ENCODE measurements around the gene MRPL46. TPM values are rescaled to one million over a fixed set of nuclear protein-coding genes. Genes with fewer than 3 reads are reported as not detected.
"Not testable (repeated sequence)": the region's sequence is repeated elsewhere in the genome, so short reads cannot be mapped to it uniquely, and the experiment has no call there.

The MRPL46 gene
- total RNA-seq, 1 donor from 2014 or later: 12.8 TPM

DNA sequence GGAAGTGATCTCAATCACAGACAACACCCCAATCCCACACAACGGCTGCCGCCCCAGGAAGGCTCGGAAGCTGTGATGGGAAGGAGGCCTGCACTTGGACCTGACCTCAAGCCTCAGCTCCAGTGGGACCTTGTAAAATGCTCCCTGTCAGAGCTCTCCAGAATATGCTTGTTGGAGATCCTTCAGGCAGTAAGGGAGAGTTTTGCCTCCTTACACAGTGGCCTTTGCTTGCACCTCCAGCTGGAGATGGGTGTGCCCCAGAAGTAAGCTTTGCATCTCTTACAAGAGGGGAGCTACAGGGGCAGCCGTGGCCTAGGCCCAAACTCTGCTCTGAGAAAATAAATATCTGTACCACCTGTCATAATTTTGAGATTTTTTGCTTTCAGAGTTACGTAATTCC is 10.7 kb upstream of the MRPL46 start:
- DNase-seq: no peak

DNA sequence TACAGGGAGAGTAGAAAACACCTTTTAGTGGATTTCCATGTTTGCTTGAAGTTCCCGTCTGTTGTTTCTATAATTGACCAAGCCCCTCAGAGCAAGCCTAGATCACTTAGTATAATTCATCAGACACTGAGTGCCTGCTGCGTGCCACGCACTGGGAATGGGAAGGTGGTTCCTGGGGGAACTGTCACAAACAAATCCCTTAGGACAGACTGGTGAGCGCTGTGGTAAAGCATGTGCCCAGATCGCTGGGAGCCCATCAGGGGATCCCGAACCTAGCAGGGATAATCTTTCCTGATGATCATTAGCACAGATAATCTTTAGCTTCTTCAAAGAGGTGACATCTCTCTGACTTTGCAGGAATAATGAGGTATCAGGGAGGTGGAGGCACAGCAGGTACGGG is 9.9 kb upstream of the MRPL46 start:
- DNase-seq: no peak

DNA sequence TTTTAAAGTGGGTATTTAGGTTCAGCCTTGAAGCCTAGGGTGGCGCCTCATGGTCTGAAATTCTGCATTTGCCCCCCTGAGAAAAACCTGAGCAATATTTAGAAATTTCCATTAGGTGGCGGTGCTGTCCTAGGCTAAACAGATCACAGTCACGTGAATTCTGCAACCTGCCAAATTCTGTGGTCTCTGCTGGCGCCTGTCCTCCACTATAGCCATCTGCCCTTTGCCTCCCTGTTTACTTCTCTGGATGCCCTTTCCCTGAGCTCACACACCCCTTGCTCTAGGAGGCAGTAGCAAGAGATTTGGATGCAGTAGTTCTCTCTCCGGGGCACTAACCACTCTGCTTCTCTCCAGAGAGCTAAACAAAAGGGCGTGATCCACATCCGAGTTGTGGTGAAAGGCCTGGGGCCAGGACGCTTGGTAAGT is 9.5 kb upstream of the MRPL46 start:
- DNase-seq: no peak

DNA sequence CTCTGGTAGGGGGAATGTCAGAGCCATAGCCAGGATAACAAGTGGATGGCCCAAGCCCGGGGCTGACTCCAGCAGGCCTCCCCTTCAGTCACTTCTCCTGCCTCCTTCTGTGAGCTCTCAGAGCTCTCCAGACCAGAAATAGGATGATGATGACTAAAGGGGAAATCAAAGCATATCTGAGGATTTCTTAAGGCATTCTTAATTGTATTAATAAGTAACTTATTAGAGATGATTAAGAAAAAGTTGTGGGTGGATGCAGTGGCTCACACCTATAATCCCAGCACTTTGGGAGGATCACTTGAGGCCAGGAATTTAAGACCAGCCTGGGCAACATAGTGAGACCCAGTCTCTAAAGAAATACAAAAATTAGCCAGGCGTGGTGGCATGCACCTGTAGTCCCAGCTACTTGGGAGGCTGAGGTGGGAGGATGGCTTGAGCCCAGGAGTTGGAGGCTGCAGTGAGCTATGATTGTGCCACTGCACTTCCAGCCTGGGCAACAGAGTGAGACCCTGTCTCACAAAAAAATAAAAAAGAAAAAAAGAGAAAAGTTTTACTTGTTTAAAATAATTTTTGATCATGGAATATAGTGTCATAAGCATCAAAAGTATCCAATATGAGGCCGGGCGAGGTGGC is 6.6 kb upstream of the MRPL46 start:
- DNase-seq: not testable (repeated sequence)

DNA sequence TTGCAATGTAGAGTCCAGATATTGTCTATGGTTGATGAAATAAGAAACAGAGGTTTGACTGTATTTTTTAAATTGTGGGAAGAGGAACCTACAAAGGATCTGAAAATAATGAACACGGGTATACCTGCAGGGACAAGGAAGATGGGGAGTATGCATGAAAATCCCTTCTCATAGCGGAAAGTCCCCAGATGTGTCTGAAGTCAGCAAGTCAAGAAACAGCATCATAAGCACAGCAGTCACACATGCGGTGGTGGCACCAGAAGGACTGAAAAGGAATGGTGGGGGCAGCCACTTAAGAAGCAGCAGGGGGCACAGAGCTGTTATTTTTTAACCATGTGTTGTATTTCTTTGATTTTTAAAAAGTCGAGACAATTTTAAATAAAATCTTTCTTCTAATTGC is 5.0 kb upstream of the MRPL46 start:
- no peak for DNase-seq

DNA sequence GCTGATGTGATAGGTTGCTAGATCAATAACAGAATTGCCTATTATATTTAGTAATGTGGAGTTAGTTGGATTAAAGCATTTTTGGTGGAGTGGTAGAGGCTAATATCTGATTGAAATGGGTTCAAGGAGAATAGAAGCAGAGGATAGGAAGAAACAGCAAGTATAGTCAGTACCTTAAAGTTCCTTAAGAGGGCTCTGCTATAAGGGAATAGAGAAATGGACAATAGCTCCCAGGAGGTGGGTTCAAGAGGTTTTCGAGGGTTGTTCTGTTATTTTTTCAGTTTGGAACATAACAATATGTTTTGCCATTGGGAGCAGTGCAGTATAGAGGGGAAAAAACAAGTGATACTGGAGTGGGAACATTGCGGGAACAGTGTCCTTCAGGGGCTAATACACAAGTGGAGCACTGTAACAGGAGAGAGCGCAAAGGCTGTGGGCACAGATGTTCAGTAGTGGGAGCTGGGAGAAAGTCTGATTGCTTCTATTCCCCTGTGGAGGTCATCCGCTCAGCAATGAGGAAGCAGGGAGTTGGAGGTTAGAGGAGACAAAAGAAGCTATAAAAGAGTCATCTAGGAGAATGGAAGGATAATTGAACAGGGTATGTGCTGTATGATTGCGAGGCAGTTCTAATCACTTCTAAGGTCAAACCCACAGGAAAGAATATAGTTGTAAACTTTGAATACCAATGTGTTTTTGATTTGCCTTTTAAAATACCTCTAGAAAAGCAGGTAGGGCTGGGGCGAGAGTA is 3.6 kb upstream of the MRPL46 start:
- DNase-seq: no peak

DNA sequence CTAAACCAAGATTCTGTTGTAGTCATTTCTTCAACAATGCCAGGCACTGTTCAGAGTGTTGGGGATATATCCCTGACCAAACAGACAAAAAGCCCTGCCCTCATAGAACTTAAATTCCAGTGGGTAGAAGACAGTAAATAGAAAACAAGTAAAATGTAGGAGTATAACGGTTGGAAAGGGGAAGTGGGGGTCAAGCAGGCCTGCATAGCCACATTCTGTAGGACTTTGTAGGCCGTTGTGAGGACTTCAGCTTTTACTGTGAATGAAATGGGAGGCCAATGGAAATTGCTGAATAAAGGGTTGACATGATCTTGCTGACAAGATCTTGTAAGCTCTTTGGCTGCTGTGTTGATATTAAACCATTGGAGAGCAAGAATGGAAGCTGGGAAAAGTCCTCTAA is 2.1 kb upstream of the MRPL46 start:
- no peak for DNase-seq

DNA sequence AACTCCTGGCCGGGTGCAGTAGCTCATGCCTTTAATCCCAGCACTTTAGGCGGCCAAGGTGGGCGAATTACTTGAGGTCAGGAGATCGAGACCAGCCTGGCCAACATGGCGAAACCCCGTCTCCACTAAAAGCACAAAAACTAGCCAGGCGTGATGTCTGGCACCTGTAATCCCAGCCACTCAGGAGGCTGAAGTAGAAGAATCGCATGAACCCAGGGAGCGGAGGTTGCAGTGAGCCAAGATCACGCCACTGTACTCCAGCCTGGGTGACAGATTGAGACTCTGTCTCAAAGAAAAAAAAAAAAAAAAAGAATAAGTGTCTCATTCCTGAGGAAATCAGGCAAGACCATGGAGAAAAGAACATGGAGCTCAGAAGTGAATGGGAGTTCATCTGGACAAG is 1.5 kb upstream of the MRPL46 start:
- not testable (repeated sequence) for DNase-seq

DNA sequence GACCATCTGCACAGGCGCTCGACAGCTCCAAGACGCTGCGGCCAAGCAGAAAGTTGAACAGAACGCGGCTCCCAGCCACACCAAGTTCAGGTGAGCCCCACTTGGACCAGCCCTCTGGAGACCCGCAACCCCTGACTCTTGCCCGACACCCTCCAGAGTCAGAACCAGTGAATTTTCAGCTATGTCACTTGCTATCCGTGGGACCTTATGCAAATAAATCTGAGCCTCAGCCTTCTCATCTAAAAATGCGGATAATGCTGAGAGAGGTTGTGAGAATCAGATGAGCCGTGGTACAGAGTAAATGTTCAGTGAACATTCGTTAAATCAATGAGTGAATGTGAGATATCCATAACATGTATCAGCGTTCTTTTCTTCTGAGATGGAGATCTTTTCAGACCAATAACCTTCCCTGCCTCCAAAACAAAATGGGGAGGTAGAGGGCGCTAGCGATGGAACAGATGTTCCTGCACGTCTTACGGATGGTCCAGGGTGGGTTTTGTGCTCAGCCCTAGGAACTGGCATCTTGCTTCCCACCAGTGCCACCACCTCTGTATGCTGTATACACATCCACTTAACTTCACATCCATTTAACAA is 844 bp upstream of the MRPL46 start:
- DNase-seq: no peak

DNA sequence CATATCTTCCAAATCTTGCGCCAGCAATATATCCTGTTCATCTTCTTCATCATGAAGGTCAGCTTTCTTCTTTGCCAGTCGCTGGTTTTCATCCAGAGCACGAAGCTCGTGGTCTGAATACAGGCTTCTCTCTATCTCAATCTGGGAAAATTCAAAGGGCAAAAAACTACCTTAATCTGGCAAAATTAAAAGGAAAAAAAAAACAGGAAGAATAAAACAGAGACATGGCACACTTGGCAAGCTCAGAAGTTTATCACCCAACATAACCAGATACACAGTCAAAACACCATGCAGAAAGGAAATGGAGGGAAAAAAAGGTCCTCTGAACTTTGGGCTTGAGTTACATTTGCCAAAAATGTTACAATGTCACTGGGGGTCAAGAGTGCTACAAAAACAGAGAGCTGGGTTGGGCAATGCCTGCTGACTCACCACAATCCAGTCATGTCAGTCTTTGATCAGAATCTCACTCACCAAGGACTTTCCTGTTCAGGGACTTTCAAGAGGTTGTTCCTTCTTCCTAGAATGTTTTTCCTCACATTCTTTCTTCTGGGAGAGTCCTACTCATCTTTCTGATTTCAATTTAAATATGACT is 1.5 kb downstream of the MRPL46 start:
- no peak for DNase-seq

DNA sequence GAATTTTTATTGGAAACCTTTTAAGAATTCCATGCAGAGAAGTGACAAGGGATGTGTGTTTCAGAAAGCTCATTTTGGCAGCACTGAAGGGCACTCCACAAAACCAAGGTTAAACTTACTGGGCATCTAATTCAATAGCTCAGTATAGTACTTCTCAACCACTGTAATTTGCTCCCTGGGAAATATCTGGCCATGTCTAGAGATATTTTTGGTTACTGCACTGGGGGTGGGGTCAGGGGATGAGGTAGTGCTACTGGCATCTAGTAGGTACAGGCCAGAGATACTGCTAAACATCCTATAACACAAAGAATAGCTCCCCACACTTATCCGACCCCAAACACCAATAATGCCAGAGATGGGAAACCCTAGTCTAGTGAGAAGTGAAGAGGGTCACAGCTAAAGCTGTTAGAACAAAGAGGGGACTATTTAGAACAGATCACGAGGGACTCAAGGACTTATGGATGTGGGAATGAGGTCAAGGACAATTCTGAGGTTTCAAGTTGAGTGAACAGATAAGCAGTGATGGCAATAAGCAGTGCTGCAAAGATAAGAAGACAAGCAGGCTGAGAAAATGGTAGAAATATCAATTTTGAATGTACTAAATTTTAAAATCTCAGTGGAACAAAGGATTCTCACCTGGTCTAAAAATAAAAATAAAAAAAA is 3.2 kb downstream of the MRPL46 start:
- no peak for DNase-seq

DNA sequence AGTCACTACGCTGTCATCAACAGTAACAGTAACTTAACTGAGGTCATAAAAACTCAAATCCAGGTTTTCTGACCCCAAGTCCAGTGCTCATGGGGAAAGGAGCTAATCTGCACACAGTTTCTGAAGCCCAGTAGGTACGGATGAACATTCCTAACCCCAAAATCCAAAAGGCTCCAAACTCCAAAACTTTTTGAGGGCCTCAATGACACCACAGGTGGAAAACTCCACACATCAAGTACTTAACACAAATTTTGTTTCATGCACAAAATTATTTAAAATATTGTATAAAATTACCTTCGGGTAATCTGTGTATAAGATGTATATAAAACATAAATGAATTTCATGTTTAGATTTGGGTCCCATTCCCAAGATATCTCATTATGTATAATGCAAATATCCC is 10.5 kb downstream of the MRPL46 start:
- DNase-seq: no peak

DNA sequence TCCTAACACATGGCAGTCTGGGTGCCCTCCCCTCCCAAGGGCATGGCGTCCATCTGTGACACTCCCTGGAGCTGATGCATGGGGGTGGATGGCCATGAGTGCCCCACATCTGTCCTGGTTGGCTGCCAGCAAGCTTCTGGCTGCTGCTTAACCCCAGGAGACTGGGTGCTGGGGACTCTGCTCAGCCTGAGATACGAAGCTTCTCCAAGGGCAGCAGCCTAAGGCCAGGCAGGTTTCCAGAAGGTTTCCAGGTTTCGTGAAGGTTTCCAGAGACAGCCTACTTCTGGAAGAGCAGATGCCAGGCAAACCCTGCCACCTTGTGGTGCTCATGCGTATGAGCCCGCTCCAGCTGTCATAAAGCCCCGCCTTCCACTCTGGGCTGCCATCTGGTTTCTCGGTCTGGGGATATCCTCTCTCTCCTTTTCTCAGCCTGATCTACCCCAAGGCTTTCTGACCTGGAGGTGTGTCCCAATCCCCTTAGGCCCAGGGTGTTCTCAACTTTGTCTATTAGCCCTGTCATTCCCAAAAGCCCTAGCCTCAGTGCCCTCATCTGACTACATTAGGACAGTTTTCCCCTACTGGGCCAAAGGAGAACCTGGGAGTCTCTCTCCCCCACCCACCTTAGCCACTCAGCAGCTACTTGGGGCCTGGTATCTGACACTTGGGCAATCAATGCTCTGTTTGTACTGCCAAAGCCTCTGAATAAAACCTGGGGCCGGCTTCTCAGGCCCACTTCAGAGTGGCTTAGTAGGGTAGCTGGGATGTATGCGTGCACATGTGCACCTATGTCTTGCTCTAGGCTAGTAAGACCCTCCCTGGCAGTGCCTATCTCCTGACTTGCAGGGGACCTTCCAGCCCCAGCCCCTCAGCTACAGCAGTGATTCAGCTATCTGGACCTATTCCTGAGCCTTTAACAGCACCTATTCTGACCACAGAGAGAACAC is 12.0 kb downstream of the MRPL46 start:
- peak; percentile 54 for DNase-seq

DNA sequence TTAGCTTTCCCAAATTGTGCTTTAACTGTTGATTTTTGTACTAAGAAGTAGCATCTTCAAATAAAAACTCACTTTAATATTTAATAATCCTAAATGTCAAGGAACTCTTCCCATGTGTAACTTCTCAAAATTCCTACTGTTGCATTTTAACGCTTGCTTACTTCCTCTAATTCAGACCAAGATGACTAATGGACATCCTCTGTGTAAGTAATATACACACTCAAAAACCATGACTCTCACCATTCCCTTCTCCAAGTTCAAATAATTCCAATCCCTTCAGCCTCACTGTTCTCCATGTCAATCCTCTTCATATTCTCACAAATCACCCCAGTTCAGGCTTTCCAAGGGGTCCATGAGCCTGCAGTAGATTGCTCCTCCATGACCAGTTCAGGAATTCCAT is 13.0 kb downstream of the MRPL46 start:
- no peak for DNase-seq

DNA sequence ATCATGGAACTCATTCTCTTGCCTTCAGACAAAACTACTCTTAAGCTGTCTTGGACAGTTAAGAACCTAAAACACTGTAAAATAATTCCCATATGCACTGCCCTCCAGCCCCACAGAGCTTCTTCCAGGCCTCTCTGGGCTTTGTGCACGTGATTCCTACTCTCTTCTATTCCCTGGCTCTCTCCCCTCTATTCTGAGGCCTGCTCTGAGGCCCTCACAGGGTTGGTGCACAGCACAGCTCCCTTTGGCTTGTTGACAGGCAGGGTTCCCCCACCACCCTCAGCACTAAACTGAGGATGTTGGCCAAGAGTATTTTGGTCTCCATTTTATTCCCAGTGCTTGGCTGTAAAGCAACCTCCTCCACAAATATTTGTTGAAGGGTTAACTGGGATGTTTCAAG is 13.5 kb downstream of the MRPL46 start:
- DNase-seq: no peak

DNA sequence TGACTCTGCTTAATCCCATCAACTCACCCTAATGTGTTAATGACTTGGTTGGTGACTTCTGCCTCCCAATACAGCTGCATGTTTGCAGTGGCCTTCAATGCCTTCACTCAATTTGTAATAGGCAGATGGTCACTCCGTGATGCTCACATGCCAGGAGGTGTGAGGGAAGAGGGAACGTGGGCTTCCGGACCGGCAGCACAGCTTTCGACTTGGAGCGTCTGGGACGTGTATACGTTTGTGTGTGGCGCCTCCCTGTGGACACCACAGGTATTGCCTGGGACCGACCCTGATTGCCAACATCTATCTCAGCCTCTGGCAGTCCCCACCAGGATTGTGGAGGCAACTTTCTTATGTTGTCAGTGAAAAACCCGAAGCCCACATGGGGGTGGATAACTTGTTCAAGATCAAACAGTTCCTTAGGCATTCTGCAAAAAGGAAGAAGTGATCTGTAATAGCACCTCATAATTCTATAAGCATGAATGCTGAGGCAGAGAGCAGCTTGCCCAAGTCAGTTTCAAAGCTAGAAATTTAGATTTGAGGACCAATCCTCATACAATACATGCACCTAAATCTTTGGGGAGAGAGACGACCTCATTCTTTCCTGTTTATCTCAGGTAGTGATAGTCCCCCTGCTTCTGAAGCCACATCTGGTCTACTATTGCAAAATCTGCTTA is 16.9 kb downstream of the MRPL46 start:
- no peak for DNase-seq

DNA sequence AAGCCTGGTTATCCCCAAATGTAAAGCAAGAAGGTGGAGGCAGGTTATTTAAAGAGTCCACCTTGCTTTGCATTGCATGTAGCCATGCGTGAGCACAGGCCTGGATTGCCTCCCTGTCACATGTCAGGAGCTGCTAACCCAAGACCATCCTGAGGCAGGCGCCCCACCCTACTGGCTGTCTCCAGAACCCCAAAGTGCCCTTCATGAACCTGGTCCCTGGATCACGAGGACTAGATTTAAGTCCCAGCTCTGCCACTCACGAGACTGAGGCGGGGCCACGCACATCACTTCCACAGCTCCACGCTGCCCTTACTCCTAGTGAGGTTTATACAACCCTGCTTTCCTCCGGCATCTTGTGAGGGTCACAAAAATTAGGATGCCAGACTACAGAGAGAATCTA is 17.6 kb downstream of the MRPL46 start:
- no peak for DNase-seq

DNA sequence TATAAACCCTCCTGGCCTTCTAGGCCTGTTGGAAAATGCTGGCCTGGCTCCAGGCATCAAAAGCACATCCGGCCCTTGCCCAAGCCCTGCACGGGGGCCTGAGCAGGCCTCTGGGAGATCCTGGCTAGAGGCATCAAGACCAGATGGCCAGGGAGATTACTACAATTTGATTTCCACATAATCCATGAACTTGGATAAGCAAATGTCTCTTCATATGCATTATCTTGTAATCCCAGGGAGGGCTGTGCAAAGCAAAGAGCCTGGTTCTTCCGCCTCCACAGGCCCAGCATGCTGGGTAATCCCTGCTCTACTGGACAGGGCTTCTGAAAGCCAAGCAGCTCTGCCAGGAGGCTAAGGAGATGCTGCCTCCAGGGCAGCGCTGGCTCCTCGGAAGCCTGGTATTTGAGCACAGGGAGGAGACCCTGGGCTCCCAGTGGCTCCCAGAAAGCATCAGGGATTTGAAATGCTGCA is 18.2 kb downstream of the MRPL46 start:
- no peak for DNase-seq

DNA sequence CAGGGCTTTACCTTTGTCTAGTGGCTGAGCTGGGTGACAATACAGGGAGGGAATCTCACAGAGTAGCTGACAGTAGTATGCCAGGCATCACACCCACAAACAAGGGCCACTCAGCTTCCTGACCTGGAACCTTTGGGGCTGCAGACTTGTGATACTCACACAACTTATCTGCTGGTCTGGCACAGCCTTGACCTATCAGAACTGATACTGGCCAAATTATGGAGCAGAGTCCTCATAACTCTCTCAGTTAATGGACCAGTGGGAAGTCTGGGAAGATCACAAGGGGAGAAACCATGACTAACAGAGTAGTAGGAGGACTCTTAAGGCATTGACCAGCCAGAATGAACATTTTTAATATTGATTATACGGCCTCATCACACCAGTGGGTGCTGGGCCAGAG is 19.4 kb downstream of the MRPL46 start:
- no peak for DNase-seq

DNA sequence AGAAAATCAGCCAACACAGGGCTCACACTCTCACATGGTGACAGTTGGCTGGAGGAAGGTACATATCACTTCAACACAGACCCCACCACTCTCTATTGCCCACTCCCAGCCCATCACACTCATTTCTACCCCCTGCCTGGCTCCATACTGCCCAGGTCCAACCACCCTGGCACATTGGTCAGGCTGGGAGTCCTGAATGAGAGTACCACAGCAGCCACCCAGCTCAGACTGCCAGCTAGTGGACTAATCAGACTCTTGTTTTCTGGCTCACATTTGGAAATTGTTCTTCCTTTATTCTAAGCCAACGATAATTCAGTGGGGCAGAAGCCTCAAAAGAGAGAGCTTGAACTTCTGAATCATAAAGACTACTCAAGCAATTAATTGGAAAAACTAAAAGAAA is 20.0 kb downstream of the MRPL46 start:
- DNase-seq: no peak
